Putamen (tissue), 1 donor: ENCODE data around the gene KAT7.

Source experiments
- DNase-seq: peaks from one replicate; pipeline ENCODE4 v3.0.0-alpha.2; 2016; ENCODE audit warnings: low spot score

KAT7 gene

GRCh38 chr17:49842846-49843245 lies 54.4 kb downstream of the KAT7 start:
- no peak for DNase-seq

GRCh38 chr17:49843774-49844350 lies 55.4 kb downstream of the KAT7 start:
- DNase-seq: no peak

GRCh38 chr17:49845321-49845720 lies 56.8 kb downstream of the KAT7 start:
- no peak for DNase-seq

GRCh38 chr17:49846938-49847712 lies 58.6 kb downstream of the KAT7 start:
- DNase-seq: no peak

- DNase-seq: no peak
Observed at GRCh38 chr17:49848019-49848473, 59.6 kb downstream of the KAT7 start, which contains the start of gene TAC4. Gene TAC4, minus strand, starts transcription at chr17:49848069. Its CDS starts 52 bp downstream, at chr17:49848017.

- DNase-seq: no peak
Observed at GRCh38 chr17:49848739-49849138, 60.3 kb downstream of the KAT7 start.

GRCh38 chr17:49850218-49850610 lies 61.7 kb downstream of the KAT7 start:
- no peak for DNase-seq

GRCh38 chr17:49850772-49851386 lies 62.4 kb downstream of the KAT7 start:
- no peak for DNase-seq

GRCh38 chr17:49851387-49852291 lies 63.2 kb downstream of the KAT7 start:
- DNase-seq: peak; percentile 18

GRCh38 chr17:49853470-49854015 lies 65.1 kb downstream of the KAT7 start:
- no peak for DNase-seq

- DNase-seq: no peak
Observed at GRCh38 chr17:49854126-49854525, 65.6 kb downstream of the KAT7 start.

- DNase-seq: no peak
Observed at GRCh38 chr17:49858796-49859195, 70.3 kb downstream of the KAT7 start.

- DNase-seq: no peak
Observed at GRCh38 chr17:49859991-49860953, 71.8 kb downstream of the KAT7 start.

GRCh38 chr17:49861150-49861884 lies 72.8 kb downstream of the KAT7 start:
- no peak for DNase-seq

- DNase-seq: no peak
Observed at GRCh38 chr17:49862781-49863331, 74.4 kb downstream of the KAT7 start.

GRCh38 chr17:49866019-49866380 lies 77.5 kb downstream of the KAT7 start:
- DNase-seq: no peak

GRCh38 chr17:49866882-49867413 lies 78.5 kb downstream of the KAT7 start:
- no peak for DNase-seq

GRCh38 chr17:49869038-49869374 lies 80.5 kb downstream of the KAT7 start:
- no peak for DNase-seq

GRCh38 chr17:49870298-49870697 lies 81.8 kb downstream of the KAT7 start:
- no peak for DNase-seq
